Right lobe of liver (tissue), 6 donors: ENCODE data around the gene NFIA. TPM values are rescaled to one million over a fixed set of nuclear protein-coding genes. Genes with fewer than 3 reads are reported as not detected.

Source experiments
- ATAC-seq, 4 donors: fragments of 200-7000 bp; cut with Tn5 transposase; one replicate each; pipeline ENCODE4 v1.9.1; 2020; ENCODE audit warnings: mild to moderate bottlenecking in 4 of 4, moderate library complexity in 4 of 4
- DNase-seq, 3 donors: peaks; one replicate each; pipeline ENCODE4 v3.0.0-alpha.2; 2020
- H3K27ac ChIP-seq, 3 donors: fragments of 200-600 bp; one replicate each; pipeline ENCODE4 v1.8.0; 2022
- H3K27me3 ChIP-seq, 2 donors: fragments of 200-600 bp; one replicate each; pipeline ENCODE4 v1.8.0; 2022
- H3K36me3 ChIP-seq, 4 donors: fragments of 200-600 bp; sonication (generic) in 1 of 4; one replicate each; pipeline versions ENCODE4 v1.5.1 to v1.8.0; 2017 to 2022; ENCODE audit warnings: control low read depth in 1 of 4
- H3K4me1 ChIP-seq, 4 donors: fragments of 200-600 bp; sonication (generic) in 1 of 4; one replicate each; pipeline versions ENCODE4 v1.5.1 to v1.8.0; 2017 to 2022; ENCODE audit warnings: control low read depth in 1 of 4
- H3K4me3 ChIP-seq, 3 donors: fragments of 200-600 bp; one replicate each; pipeline ENCODE4 v1.8.0; 2022
- H3K9me3 ChIP-seq, 4 donors: fragments of 200-600 bp; sonication (generic) in 1 of 4; one replicate each; pipeline versions ENCODE4 v1.5.1 to v1.8.0; 2017 to 2022; ENCODE audit warnings: control low read depth in 1 of 4
- CTCF ChIP-seq, 4 donors: fragments of 200-600 bp in 3 of 4; fragments of 450-650 bp in 1 of 4; IDR thresholded peaks; one replicate each; pipeline versions ENCODE4 v1.5.1 to v1.8.0; 2016 to 2022; ENCODE audit warnings: antibody characterized with exemption in 4 of 4, mild to moderate bottlenecking in 2 of 4
- POLR2A ChIP-seq: fragments of 450-650 bp; IDR thresholded peaks from one replicate; pipeline ENCODE4 v1.6.1; 2017; ENCODE audit warnings: antibody characterized with exemption, mild to moderate bottlenecking
- WGBS: methylation state at CpG from one replicate; pipeline ENCODE4 v1.1.6; 2018; ENCODE audit warnings: low coverage, low lambda C conversion rate; ENCODE audit not compliant: insufficient coverage; ENCODE audit errors: missing lambda C conversion rate; 5-methylcytosine and 5-hydroxymethylcytosine counted together
- intact Hi-C, 2 donors: fragments of 100-400 bp; cut with DNase I; formaldehyde crosslinking; loops; one replicate each; pipeline versions ENCODE4 v1.11.2 to v1.14.1; 2022
- total RNA-seq, 6 experiments: library from RNA; depleted of rRNA in 2 of 6; stranded (reverse); fragments of >200 nt in 2 of 6; fragmentation: NEBNext Ultra II Directional in 3 of 6; extraction: Animal tissue kit (Norgen Biotek cat#: 25700) in 3 of 6; gene quantifications; one replicate each; pipeline versions ENCODE4 v1.1.0 to v1.2.4, GENCODE V29; 2016 to 2023
- donor health status: DM: no; HTN: yes; CAD: no.
- donor health status: DM: no; HTN: no; CAD: no.
- donor health status: DM: no; HTN: no; CAD: no.
- donor health status: DM: no; HTN: yes; CAD: no.
- donor health status: DM: no; HTN: yes; CAD: no.

NFIA gene
- total RNA-seq, 6 experiments from 2014 or later, result 36.7 to 97.2 (median 57.9) TPM

- H3K36me3 ChIP-seq, result peaks cover 0 to 22% (median 8%) of the 10 kb centered on the region in 4 donors
- intact Hi-C loops, result no loop called here
- H3K9me3 ChIP-seq, result no peaks in the 10 kb centered on the region
- DNase-seq, result no peak
- no peak for ATAC-seq
- H3K27ac ChIP-seq, result no peak overlapping the region
- no peak for TF ChIP-seq POLR2A
- TF ChIP-seq CTCF (IDR thresholded peaks at IDR 0.05), result no peak
- no peaks in the 10 kb centered on the region for H3K27me3 ChIP-seq
- H3K4me3 ChIP-seq, result no peak overlapping the region
- no peaks in the 10 kb centered on the region for H3K4me1 ChIP-seq
- WGBS, result 80% methylated on average over 2 of the region's 2 CpGs
These were observed 279.6 kb downstream of the NFIA start for GRCh38 chr1:61361931-61362330.

- ATAC-seq (no peak), DNase-seq (no peak)
- H3K27ac ChIP-seq, result no peak overlapping the region
- no peaks in the 10 kb centered on the region for H3K9me3 ChIP-seq
- TF ChIP-seq POLR2A (no peak), CTCF (IDR thresholded peaks at IDR 0.05) (no peak)
- H3K27me3 ChIP-seq, result no peaks in the 10 kb centered on the region
- 56% methylated on average over 2 of the region's 2 CpGs for WGBS
- no peak overlapping the region for H3K4me3 ChIP-seq
- H3K4me1 ChIP-seq, result no peaks in the 10 kb centered on the region
- peaks cover 0 to 22% (median 8%) of the 10 kb centered on the region in 4 donors for H3K36me3 ChIP-seq
- intact Hi-C loops, result no loop called here
These were observed 280.0 kb downstream of the NFIA start for GRCh38 chr1:61362351-61362750.

- 100% methylated on average over 2 of the region's 2 CpGs for WGBS
- no peak overlapping the region for H3K27ac ChIP-seq
- ATAC-seq, result no peak
- H3K4me1 ChIP-seq, result peaks cover 0 to 3% (median 0%) of the 10 kb centered on the region in 4 donors
- peaks cover 0 to 12% (median 0%) of the 10 kb centered on the region in 4 donors for H3K36me3 ChIP-seq
- H3K4me3 ChIP-seq, result no peak overlapping the region
- no peaks in the 10 kb centered on the region for H3K9me3 ChIP-seq
- TF ChIP-seq POLR2A (no peak), CTCF (IDR thresholded peaks at IDR 0.05) (no peak)
- no peak for DNase-seq
- H3K27me3 ChIP-seq, result no peaks in the 10 kb centered on the region
- intact Hi-C loops, result no loop called here
These were observed 286.0 kb downstream of the NFIA start for GRCh38 chr1:61368366-61368765.

- ATAC-seq, result no peak
- intact Hi-C loops, result no loop called here
- WGBS, result 79% methylated on average over 6 of the region's 6 CpGs
These were observed 286.5 kb downstream of the NFIA start for GRCh38 chr1:61368876-61369275.

GRCh38 chr1:61370177-61370912 is 288.0 kb downstream of the NFIA start:
- no peak overlapping the region for H3K27ac ChIP-seq
- H3K4me1 ChIP-seq, result peaks cover 0 to 3% (median 0%) of the 10 kb centered on the region in 4 donors
- no peak for TF ChIP-seq POLR2A
- DNase-seq, result no peak
- WGBS, result 90% methylated on average over 10 of the region's 10 CpGs
- H3K9me3 ChIP-seq, result no peaks in the 10 kb centered on the region
- intact Hi-C loops, result no loop called here
- H3K4me3 ChIP-seq, result no peak overlapping the region
- ATAC-seq, result no peak
- H3K36me3 ChIP-seq, result peaks cover 0 to 12% (median 0%) of the 10 kb centered on the region in 4 donors
- H3K27me3 ChIP-seq, result no peaks in the 10 kb centered on the region

More at GRCh38 chr1:61368876-61369275, 286.5 kb downstream of the NFIA start:
- Histone ChIP-seq H3K9me3 (no peaks in the 10 kb centered on the region), H3K27ac (no peak overlapping the region), H3K36me3 (peaks cover 0 to 12% (median 0%) of the 10 kb centered on the region in 4 donors), H3K27me3 (no peaks in the 10 kb centered on the region), H3K4me1 (peaks cover 0 to 3% (median 0%) of the 10 kb centered on the region in 4 donors), H3K4me3 (no peak overlapping the region)
- TF ChIP-seq POLR2A, result no peak
- DNase-seq, result no peak
